K562 (cell line): Measurements from ENCODE around the gene COL25A1. TPM values are rescaled to one million over a fixed set of nuclear protein-coding genes. Genes with fewer than 3 reads are reported as not detected.

ENCODE experiments used
- ATAC-seq: fragments of 200-7000 bp; cut with Tn5 transposase; 3 replicates; pipeline ENCODE4 v1.9.1; 2020; ENCODE audit warnings: moderate library complexity
- BruUV-seq: library from RNA; stranded (reverse); fragments of 400-500 nt; replicated peaks from 2 replicates; lab custom pipeline; 2021; lab: Mats Ljungman, UMichigan
- CTCF ChIA-PET: fragments of 300-600 bp; formaldehyde crosslinking; extraction: SDS; loops from one replicate; lab custom pipeline; 2021; ENCODE audit warnings: low intra/inter-chr PET ratio; lab: Yijun Ruan, JAX
- POLR2A ChIA-PET: fragments of 300-600, 350-650 bp; sonication (Branson Sonifier 250); formaldehyde crosslinking; extraction: SDS; loops from one replicate; lab custom pipeline; 2021; ENCODE audit warnings: antibody characterized with exemption, inconsistent platforms; lab: Yijun Ruan, JAX
- DNase-seq, 4 experiments: peaks; one replicate each; pipeline versions ENCODE4 v3.0.0 to v3.0.0-alpha.2; 2011 to 2018; ENCODE audit warnings: low spot score in 3 of 4, mixed read lengths in 3 of 4; ENCODE audit errors: extremely low read depth in 1 of 4
- FAIRE-seq: peaks from 2 replicates; lab custom pipeline; 2011; peaks lifted over from hg19 to GRCh38; lab: Jason Lieb, UNC
- H2AFZ ChIP-seq: 2 replicates; pipeline ENCODE4 v1.6.0; 2011; ENCODE audit warnings: low read depth, low read length, control low read depth, inconsistent platforms
- H3K27ac ChIP-seq: fragments of 200-600 bp; 3 replicates; pipeline ENCODE4 v1.8.0; 2011; ENCODE audit warnings: low read depth, mild to moderate bottlenecking, control low read depth, inconsistent platforms, low read length, moderate library complexity, mixed read lengths; ENCODE audit errors: extremely low read depth
- H3K27me3 ChIP-seq, 2 experiments: fragments of 300-600 bp in 1 of 2; 2 replicates in 1 of 2; 3 replicates in 1 of 2; pipeline versions ENCODE4 v1.6.0 to v1.8.0; 2011; ENCODE audit warnings: inconsistent platforms in 2 of 2, low read length in 2 of 2, mild to moderate bottlenecking in 1 of 2, mixed read lengths in 1 of 2, moderate library complexity in 1 of 2; ENCODE audit not compliant: control insufficient read depth in 2 of 2, insufficient read depth in 2 of 2
- H3K36me3 ChIP-seq: fragments of 300-600 bp; 3 replicates; pipeline ENCODE4 v1.8.0; 2011; ENCODE audit warnings: mild to moderate bottlenecking, low read length, inconsistent platforms; ENCODE audit not compliant: control insufficient read depth, insufficient read depth
- H3K4me1 ChIP-seq, 2 experiments: fragments of 200-600 bp in 1 of 2; replicated peaks in 1 of 2; 2 replicates in 1 of 2; 3 replicates in 1 of 2; pipeline versions ENCODE4 v1.5.1 to v1.8.0; 2011; ENCODE audit warnings: inconsistent platforms in 2 of 2, low read length in 2 of 2, mild to moderate bottlenecking in 1 of 2, mixed read lengths in 1 of 2, moderate library complexity in 1 of 2; ENCODE audit not compliant: control insufficient read depth in 2 of 2, insufficient read depth in 2 of 2
- H3K4me2 ChIP-seq: 2 replicates; pipeline ENCODE4 v1.6.1; 2011; ENCODE audit warnings: low read length, control low read depth, inconsistent platforms, mixed read lengths; ENCODE audit not compliant: insufficient read depth
- H3K4me3 ChIP-seq: fragments of 200-600 bp; sonication (generic), shearing (Covaris generic); 2 replicates; pipeline ENCODE4 v1.5.1; 2016; ENCODE audit warnings: control low read depth, inconsistent platforms
- H3K79me2 ChIP-seq: fragments of 200-600 bp; 3 replicates; pipeline ENCODE4 v1.8.0; 2011; ENCODE audit warnings: low read length, inconsistent platforms; ENCODE audit not compliant: control insufficient read depth, insufficient read depth
- H3K9ac ChIP-seq, 2 experiments: 2 replicates each; pipeline versions ENCODE4 v1.6.0 to v1.6.1; 2011; ENCODE audit warnings: low read depth in 2 of 2, low read length in 2 of 2, control low read depth in 1 of 2, inconsistent platforms in 1 of 2, mild to moderate bottlenecking in 1 of 2, mixed read lengths in 1 of 2; ENCODE audit not compliant: insufficient read depth in 1 of 2
- H3K9me1 ChIP-seq: one replicate; pipeline ENCODE4 v1.6.0; 2011; ENCODE audit warnings: inconsistent platforms, mild to moderate bottlenecking, low read length, moderate library complexity; ENCODE audit not compliant: control insufficient read depth, insufficient read depth
- H3K9me3 ChIP-seq: replicated peaks from 2 replicates; pipeline ENCODE4 v1.5.1; 2011; ENCODE audit warnings: low read depth, low read length, inconsistent platforms; ENCODE audit not compliant: control insufficient read depth, insufficient read depth
- H4K20me1 ChIP-seq: replicated peaks from 2 replicates; pipeline ENCODE4 v1.6.1; 2011; ENCODE audit warnings: low read length, inconsistent platforms, mixed read lengths; ENCODE audit not compliant: control insufficient read depth, insufficient read depth
- ETV1 ChIP-seq: fragments of 450-650 bp; conservative IDR thresholded peaks from 2 replicates; pipeline ENCODE4 v1.6.1; 2016; ENCODE audit warnings: missing genetic modification characterization, control low read depth, low read depth, missing compliant biosample characterization
- EWSR1 ChIP-seq: fragments of 450-650 bp; IDR thresholded peaks from 2 replicates; pipeline ENCODE4 v1.6.1; 2018; ENCODE audit warnings: borderline replicate concordance, mild to moderate bottlenecking, low read depth, moderate library complexity; ENCODE audit not compliant: partially characterized antibody
- FUS ChIP-seq: fragments of 200-400 bp; formaldehyde crosslinking; optimal IDR thresholded peaks from 2 replicates; pipeline ENCODE3; 2017; ENCODE audit warnings: low read depth, low read length
- HIVEP1 ChIP-seq: fragments of 250-450 bp; sonication (Bioruptor Pico); IDR thresholded peaks from 2 replicates; pipeline ENCODE4 v1.4.0; 2020; ENCODE audit warnings: mild to moderate bottlenecking
- MEIS2 ChIP-seq: fragments of 450-650 bp; IDR thresholded peaks from 2 replicates; pipeline ENCODE4 v1.6.1; 2014; ENCODE audit warnings: mild to moderate bottlenecking; ENCODE audit not compliant: partially characterized antibody
- MTA2 ChIP-seq: fragments of 450-650 bp; IDR thresholded peaks from 2 replicates; pipeline ENCODE4 v1.6.1; 2016; ENCODE audit warnings: low read depth
- SMARCE1 ChIP-seq: fragments of 450-650 bp; IDR thresholded peaks from 2 replicates; pipeline ENCODE4 v1.7.1; 2016; ENCODE audit warnings: mild to moderate bottlenecking
- XRCC5 ChIP-seq: fragments of 200-400 bp; formaldehyde crosslinking; IDR thresholded peaks from 2 replicates; pipeline ENCODE4 v1.6.1; 2017; ENCODE audit warnings: low read depth, mild to moderate bottlenecking, low read length
- ZNF551 ChIP-seq: fragments of 250-450 bp; sonication (Bioruptor Pico); IDR thresholded peaks from 2 replicates; pipeline ENCODE4 v1.5.0; 2021; ENCODE audit warnings: mild to moderate bottlenecking, moderate library complexity
- ZNF717 ChIP-seq: fragments of 250-450 bp; sonication (Bioruptor Pico); IDR thresholded peaks from 2 replicates; pipeline ENCODE4 v1.5.0; 2021
- WGBS: fragments of 100-300 bp; shearing (Covaris generic); methylation state at CpG from one replicate; pipeline ENCODE4 v1.1.6; 2016; ENCODE audit warnings: low coverage, mixed read lengths; ENCODE audit not compliant: insufficient coverage; ENCODE audit errors: missing lambda C conversion rate; 5-methylcytosine and 5-hydroxymethylcytosine counted together
- in situ Hi-C: fragments of 300-500 bp; cut with MboI; formaldehyde crosslinking; loops from 4 replicates; pipeline ENCODE4 v1.15.0; 2018; ENCODE audit warnings: inconsistent platforms, mixed read lengths
- intact Hi-C: fragments of 100-400 bp; cut with micrococcal nuclease; formaldehyde crosslinking; loops from 2 replicates; pipeline ENCODE4 v1.14.2; 2022
- polyA plus RNA-seq, 8 experiments: library from polyadenylated mRNA; depleted of rRNA in 4 of 8; stranded (reverse) in 5 of 8; unstranded in 3 of 8; fragments of >200 nt; fragmentation: Nextera tagmentation in 2 of 8; fragmentation: Illumina TruSeq in 1 of 8; extraction: Ambion mirVana in 2 of 8; extraction: Trizol in 1 of 8; gene quantifications; 2 replicates each; pipeline versions ENCODE4 v1.2.1 to v1.2.3, GENCODE V29; 2011 to 2014; ENCODE audit warnings: inconsistent platforms in 1 of 8, missing spikeins in 1 of 8
- total RNA-seq, 7 experiments: library from RNA; depleted of rRNA in 6 of 7; stranded (reverse); fragments of >200 nt in 6 of 7; fragmentation: Illumina TruSeq in 2 of 7; extraction: Trizol in 2 of 7; gene quantifications; 2 replicates each; pipeline versions ENCODE4 v1.2.1 to v1.2.3, GENCODE V29; 2011 to 2021; ENCODE audit warnings: low replicate concordance in 1 of 7
- TF ChIP-seq, protein P1 (sequence below), 2 experiments: IDR thresholded peaks in 1 of 2; conservative IDR thresholded peaks in 1 of 2; 2 replicates each; pipeline ENCODE4 v1.6.1; 2016; ENCODE audit warnings: low read depth in 2 of 2, mild to moderate bottlenecking in 1 of 2, missing compliant biosample characterization in 1 of 2, missing genetic modification characterization in 1 of 2, moderate library complexity in 1 of 2
- TF ChIP-seq, protein P2 (sequence below): fragments of 450-650 bp; IDR thresholded peaks from 2 replicates; pipeline ENCODE4 v1.6.1; 2014; ENCODE audit warnings: low read depth, mild to moderate bottlenecking, moderate library complexity, borderline replicate concordance
- TF ChIP-seq, protein P3 (sequence below): fragments of 450-650 bp; IDR thresholded peaks from 2 replicates; pipeline ENCODE4 v1.6.1; 2017; ENCODE audit warnings: antibody characterized with exemption, mild to moderate bottlenecking

The COL25A1 gene
- total and polyA plus RNA-seq, 9 of the 15 experiments (the other 6 are each of a cell fraction or from before 2014, with no cell fraction given), result 0.03 to 0.62 (median 0.27) TPM

DNA sequence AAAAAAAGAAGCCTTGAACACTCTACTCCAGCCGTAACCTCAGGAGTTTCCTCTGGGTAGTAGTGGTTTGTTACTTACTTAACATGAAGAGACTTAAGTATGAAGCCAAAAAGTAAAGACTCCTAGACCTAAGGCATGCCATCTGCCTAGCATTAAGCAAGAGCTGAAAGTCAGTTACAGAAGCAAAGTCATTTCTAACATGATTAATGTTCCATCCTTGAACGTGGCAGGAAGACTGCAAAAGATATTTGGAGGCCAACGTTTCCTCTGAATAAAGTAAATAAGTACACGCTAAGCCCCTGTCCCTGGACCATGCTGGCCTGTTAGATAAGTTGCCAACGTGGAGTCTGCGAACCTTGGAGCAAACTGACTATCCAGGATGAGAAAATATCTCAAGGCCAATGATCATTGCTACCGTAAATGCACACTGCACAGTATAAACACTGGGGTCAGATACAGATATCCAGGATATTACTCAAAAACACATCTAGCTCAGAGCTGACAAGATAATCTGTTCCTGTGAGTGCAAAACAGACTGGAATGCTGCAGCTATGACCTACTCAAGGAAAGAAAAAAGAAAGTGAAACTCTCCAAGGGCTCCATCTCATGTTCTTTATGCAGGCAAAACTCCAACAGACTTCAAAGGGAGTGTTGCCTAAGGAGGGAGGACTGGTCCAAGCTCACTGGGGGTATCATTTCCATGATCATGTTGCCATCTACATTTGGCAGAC, 255.8 kb downstream of the COL25A1 start:
- Histone ChIP-seq H3K4me2 (peak overlapping the region; percentile 76), H3K36me3 (no peaks in the 10 kb centered on the region), H3K9me3 (no peaks in the 10 kb centered on the region), H3K9me1 (no peaks in the 10 kb centered on the region), H3K27ac (peak overlapping the region; percentile 68), H3K27me3 (no peaks in the 10 kb centered on the region), H3K4me1 (peaks cover 0 to 10% of the 10 kb centered on the region in 2 experiments; a peak in 3 of 5 replicates), H3K9ac (peak overlapping the region in 1 of 2 experiments; percentile 36; a peak in 2 of 4 replicates), H3K79me2 (no peaks in the 10 kb centered on the region), H3K4me3 (no peak overlapping the region), H4K20me1 (no peaks in the 10 kb centered on the region), H2AFZ (peak overlapping the region; percentile 90)
- 4% methylated on average over 7 of the region's 7 CpGs for WGBS
- ChIA-PET POLR2A (no interaction called here), CTCF (interaction anchor here (0.7 kb wide), 1 partner anchor 30 kb away, joined by 3 read pairs; no protein-coding TSS in a partner anchor)
- ATAC-seq (peak; percentile 83), DNase-seq (peak in 2 of 4 experiments; percentile 26 to 47), FAIRE-seq (peak; percentile 71)
- in situ Hi-C loops, result no loop called here
- no TSS peak for BruUV-seq
- intact Hi-C loops, result no loop called here
- TF ChIP-seq ETV1, result no peak
- no peak for TF ChIP-seq EWSR1
- TF ChIP-seq, protein P1, sequence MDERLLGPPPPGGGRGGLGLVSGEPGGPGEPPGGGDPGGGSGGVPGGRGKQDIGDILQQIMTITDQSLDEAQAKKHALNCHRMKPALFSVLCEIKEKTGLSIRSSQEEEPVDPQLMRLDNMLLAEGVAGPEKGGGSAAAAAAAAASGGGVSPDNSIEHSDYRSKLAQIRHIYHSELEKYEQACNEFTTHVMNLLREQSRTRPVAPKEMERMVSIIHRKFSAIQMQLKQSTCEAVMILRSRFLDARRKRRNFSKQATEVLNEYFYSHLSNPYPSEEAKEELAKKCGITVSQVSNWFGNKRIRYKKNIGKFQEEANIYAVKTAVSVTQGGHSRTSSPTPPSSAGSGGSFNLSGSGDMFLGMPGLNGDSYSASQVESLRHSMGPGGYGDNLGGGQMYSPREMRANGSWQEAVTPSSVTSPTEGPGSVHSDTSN (CRISPR knock-in tag; IDR thresholded peaks at IDR 0.05; ENCODE audit: low read depth), result no peak
- TF ChIP-seq, protein P1 (tag; conservative IDR thresholded peaks at IDR 0.05; ENCODE audit: low read depth), result peak; percentile 82
- TF ChIP-seq, protein P2, sequence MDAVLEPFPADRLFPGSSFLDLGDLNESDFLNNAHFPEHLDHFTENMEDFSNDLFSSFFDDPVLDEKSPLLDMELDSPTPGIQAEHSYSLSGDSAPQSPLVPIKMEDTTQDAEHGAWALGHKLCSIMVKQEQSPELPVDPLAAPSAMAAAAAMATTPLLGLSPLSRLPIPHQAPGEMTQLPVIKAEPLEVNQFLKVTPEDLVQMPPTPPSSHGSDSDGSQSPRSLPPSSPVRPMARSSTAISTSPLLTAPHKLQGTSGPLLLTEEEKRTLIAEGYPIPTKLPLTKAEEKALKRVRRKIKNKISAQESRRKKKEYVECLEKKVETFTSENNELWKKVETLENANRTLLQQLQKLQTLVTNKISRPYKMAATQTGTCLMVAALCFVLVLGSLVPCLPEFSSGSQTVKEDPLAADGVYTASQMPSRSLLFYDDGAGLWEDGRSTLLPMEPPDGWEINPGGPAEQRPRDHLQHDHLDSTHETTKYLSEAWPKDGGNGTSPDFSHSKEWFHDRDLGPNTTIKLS, result peak; percentile 84; the same call in 1 of the 2 replicates
- TF ChIP-seq MEIS2, result peak; percentile 90
- no peak for TF ChIP-seq HIVEP1 (CRISPR knock-in tag)
- TF ChIP-seq FUS, result no peak
- no peak for TF ChIP-seq MTA2
- no peak for TF ChIP-seq ZNF717 (CRISPR knock-in tag)
- TF ChIP-seq SMARCE1, result 0 out of 2 replicates have a peak, but pooled peaks have one; percentile 17
- TF ChIP-seq, protein P3, sequence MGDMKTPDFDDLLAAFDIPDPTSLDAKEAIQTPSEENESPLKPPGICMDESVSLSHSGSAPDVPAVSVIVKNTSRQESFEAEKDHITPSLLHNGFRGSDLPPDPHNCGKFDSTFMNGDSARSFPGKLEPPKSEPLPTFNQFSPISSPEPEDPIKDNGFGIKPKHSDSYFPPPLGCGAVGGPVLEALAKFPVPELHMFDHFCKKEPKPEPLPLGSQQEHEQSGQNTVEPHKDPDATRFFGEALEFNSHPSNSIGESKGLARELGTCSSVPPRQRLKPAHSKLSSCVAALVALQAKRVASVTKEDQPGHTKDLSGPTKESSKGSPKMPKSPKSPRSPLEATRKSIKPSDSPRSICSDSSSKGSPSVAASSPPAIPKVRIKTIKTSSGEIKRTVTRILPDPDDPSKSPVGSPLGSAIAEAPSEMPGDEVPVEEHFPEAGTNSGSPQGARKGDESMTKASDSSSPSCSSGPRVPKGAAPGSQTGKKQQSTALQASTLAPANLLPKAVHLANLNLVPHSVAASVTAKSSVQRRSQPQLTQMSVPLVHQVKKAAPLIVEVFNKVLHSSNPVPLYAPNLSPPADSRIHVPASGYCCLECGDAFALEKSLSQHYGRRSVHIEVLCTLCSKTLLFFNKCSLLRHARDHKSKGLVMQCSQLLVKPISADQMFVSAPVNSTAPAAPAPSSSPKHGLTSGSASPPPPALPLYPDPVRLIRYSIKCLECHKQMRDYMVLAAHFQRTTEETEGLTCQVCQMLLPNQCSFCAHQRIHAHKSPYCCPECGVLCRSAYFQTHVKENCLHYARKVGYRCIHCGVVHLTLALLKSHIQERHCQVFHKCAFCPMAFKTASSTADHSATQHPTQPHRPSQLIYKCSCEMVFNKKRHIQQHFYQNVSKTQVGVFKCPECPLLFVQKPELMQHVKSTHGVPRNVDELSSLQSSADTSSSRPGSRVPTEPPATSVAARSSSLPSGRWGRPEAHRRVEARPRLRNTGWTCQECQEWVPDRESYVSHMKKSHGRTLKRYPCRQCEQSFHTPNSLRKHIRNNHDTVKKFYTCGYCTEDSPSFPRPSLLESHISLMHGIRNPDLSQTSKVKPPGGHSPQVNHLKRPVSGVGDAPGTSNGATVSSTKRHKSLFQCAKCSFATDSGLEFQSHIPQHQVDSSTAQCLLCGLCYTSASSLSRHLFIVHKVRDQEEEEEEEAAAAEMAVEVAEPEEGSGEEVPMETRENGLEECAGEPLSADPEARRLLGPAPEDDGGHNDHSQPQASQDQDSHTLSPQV, result peak; percentile 53; the same call in 1 of the 2 replicates
- TF ChIP-seq XRCC5, result no peak
- TF ChIP-seq ZNF551, result no peak
